Central memory CD4-positive, alpha-beta T cell (primary cell): ENCODE results near the gene AMELX.

Source experiments
- DNase-seq: peaks from one replicate; pipeline ENCODE4 v3.0.0; 2022

The AMELX gene

GRCh38 chrX:11311706-11312105 is 18.5 kb downstream of the AMELX start:
- DNase-seq: no peak

GRCh38 chrX:11319806-11320520 is 26.8 kb downstream of the AMELX start:
- DNase-seq: no peak

- no peak for DNase-seq
These were observed 28.8 kb downstream of the AMELX start for GRCh38 chrX:11321986-11322385.

DNA sequence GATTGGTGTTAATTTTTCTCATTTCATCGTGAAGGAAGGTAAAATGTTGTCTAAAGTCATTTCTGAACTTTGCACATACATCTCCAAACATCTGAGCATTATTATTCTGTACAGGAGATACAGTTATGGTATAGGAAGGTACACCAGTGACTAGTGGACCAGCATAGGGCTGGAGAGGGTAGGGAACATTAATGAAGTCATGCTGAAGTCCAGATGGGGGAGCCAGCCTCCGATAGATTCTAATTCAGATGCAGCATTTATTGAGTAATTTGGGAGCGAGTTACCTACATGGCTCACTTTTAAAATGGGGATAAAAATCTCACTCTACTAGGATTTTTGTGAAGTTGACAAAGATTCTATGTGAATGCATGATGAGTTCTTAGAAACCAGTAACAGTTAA is 34.9 kb downstream of the AMELX start:
- DNase-seq: no peak

DNA sequence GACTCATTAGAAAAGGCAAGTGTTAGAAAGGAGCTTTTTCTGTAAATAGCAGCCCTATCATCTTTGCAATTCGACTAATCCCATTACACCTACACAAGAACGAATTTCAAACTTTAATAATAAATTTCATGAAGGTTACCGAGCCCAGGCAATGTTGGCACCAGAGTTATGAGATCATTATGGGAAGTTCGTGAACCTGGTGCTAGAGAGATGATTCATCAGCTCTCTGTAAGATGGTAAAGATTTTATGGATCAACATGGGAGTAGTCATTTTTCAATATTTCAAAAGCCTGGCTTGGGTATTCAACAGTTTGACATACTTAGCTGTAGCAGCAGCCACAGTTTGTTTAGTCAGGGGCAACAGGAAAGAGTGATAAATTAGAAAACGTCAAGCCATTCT is 35.8 kb downstream of the AMELX start:
- DNase-seq: no peak

- DNase-seq: no peak
These were observed 38.6 kb downstream of the AMELX start for GRCh38 chrX:11331788-11332187.

GRCh38 chrX:11334165-11334564 is 41.0 kb downstream of the AMELX start:
- DNase-seq: no peak

DNA sequence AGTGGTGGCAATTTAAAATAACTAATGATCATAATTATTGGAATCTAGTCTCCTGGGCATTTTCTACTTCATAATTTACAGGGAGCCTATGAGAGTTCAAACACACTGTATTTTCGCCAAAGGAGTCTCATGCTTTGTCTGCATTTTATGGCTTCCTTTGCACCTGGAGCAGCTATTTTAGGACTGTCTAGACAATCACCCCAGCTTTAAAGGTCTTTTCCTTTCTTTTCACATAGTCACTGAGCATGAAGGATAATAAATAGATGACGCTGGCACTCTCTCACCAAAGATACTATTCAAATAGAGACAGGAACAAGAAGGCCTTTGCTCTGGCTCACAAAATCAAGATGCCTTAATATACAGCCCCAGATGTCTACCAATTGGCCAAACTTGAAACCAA is 43.0 kb downstream of the AMELX start:
- no peak for DNase-seq

DNA sequence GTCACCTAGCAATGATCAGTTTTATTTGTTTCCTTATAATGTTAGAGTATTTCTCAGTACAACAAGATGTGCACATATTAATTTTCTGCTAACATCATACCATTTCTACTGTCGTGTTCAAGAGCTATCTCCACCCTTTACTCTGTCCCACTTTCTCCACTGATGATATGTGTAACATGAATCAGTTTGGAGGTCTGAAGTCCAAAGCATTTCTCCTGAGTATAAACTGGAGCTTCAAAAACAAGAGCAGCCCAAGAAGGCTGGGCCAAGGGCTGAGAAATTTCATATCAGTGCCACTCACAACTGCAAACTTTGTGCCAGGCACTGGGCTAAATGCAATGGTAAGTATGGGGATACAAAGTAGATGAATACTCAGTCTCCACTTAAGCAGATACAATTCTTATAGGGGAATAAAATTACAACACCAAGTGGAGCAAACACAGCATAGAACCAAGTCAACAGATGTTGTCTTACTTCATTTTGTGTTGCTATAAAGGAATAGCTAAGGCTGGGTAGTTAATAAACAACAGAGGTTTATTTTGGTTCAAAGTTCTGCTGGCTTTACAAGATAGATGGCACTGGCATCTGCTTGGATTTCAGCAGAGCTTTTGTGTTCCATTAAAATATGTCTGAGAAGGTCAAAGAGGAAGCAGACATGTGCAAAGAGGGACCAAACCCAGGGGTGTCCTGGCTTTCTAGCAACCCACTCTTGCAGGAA is 44.2 kb downstream of the AMELX start:
- DNase-seq: no peak

GRCh38 chrX:11341274-11342201 is 48.3 kb downstream of the AMELX start:
- DNase-seq: no peak

DNA sequence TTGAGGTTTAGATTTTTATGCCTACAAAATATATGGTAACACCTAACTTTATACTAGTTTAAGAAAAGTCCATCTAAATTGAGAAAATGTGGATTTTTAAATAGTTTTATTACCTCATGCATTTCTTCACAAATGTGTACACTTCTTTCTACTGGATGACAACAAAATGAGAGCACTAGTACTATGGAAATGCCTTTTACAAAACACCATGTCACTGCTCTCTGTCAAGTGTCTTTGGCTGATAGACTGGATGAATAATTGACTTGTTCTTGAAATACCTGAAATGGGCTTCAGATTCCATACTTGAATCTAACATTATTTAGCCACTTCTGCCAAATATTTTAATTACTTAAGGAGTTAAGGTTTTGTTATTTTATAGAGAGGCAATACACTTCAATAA is 49.5 kb downstream of the AMELX start:
- DNase-seq: no peak

GRCh38 chrX:11346121-11346682 is 53.0 kb downstream of the AMELX start:
- DNase-seq: no peak

DNA sequence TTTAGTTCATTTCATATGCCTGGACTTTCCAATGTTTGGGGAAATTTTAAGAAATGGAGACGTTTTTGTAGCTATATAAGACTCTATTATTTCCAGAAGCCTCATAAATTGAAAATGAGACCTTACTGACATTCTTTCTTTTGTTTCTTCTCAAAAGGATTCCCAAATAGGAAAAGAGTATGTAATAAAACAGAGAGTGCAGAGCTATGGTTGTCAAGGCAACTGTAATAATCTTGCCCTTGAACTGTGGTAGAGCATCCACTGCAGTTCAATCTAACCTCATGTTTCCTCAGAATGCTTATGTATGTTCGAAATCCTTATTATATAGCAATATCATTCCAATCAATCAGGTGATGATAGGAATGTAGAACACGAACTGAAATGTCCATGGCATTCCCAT is 54.1 kb downstream of the AMELX start:
- DNase-seq: no peak

- no peak for DNase-seq
These were observed 55.8 kb downstream of the AMELX start for GRCh38 chrX:11349020-11349419.

- DNase-seq: no peak
These were observed 56.6 kb downstream of the AMELX start for GRCh38 chrX:11349661-11350337.
